Fibroblast of skin of right biceps (primary cell): Measurements from ENCODE around the gene KRT12.
"Not testable (repeated sequence)": the region's sequence is repeated elsewhere in the genome, so short reads cannot be mapped to it uniquely, and the experiment has no call there.

Source experiments
- DNase-seq: peaks from one replicate; pipeline ENCODE4 v3.0.0-alpha.2; 2013

The KRT12 gene

DNA sequence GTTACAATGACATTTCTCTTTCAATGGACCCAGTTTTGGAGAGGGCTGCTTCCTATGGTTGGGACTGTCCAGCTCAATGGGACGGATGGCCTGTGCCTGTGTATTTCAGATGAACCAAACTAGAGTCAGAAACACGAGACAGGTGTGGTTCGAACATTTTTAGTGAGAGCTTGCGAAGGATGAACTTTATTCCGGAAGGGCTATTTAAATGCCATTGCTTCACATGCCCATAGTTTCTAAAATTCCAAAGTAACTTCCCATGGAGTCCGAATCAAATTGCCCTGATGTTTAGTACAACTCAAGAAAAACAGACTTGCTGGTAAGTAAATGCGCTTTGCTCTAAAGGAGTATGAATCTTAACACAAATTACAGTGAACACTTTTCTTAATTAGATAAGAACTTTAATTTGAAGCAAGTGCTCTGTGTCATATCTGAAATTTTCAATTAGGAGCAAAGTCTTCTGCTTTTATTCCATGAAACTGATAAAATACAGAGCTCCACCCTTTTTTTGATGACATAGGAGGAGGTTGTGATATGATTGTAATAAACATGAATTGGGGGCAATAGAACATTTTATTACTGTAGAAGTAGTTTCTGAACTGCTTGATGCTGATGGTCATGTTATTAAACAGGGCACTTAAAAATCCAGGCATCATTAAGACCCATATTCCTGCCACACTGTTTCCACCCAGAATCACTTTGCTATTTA, 16.8 kb upstream of the KRT12 start:
- DNase-seq: no peak

DNA sequence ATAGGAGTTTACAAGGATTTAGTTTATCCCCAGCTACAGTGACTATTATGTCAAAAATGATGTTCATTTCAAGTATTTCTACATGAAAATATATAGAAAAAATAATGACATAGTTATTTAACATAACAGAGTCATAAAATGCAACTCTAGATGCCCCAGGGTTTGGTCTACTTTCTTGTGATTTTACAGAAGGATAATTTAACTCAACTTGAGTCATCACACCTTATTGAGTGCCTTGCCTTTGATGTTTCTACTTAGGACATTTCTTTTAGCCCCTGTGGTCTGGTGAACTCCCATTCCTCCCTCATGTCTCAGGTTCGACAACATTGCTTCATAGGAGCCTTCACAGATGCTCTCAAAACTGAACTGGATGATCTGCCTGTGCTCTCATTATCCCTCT, 16.0 kb upstream of the KRT12 start:
- DNase-seq: no peak

DNA sequence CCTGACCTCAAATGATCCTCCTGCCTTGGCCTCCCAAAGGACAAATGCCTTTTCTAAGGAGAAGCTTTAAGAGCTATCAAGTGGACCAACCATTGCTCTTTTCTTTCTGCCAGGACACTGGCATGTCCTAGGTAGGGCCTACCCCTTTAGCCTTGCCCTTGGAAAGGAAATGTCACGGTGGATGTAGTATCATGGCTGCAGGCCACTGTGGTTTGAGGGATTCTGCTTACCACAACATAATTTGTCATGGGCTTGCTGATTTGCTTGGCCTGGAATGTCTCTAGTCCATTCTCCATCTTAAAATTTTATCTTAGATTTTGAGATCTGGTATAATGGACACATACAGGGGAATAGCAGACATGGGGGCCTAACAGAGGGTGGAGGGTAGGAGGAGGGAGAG, 12.0 kb upstream of the KRT12 start:
- no peak for DNase-seq

DNA sequence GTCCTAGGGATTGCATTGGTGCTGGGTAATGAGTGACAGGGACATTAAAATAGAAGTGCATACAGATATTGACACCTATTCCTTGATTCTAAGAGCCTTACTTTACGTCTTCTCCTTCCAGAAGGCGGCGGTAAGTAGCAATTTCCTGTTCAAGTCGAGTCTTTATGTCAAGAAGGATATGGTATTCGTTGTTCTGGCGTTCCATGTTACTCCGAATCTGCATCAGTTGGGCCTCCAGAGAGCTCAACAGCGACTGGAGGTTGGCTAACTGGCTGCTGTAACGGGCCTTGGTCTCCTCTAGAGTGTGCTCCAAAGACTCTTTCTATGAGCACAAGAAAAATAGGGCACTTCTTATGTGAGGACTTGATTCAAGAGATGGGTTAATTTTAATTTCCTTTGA, 11.0 kb upstream of the KRT12 start:
- DNase-seq: no peak

DNA sequence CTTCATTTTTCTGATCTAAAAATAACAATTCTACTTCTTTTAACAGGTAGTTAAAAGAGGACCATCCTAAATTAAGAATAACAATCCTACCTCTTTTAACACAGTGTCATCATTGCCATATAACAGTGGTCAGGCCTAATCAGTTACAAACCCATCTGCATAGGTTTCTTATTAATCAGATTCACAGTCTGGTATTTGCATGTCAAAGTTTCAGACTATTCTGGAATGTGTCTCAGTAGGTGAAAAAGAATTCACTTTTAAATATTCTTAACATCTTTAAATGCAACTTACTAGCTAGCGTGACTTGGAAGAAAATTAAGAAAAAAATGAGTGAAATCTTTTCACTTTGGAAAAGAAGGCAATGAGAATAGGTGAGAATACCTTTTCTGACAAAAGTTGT, 6.8 kb upstream of the KRT12 start:
- no peak for DNase-seq

DNA sequence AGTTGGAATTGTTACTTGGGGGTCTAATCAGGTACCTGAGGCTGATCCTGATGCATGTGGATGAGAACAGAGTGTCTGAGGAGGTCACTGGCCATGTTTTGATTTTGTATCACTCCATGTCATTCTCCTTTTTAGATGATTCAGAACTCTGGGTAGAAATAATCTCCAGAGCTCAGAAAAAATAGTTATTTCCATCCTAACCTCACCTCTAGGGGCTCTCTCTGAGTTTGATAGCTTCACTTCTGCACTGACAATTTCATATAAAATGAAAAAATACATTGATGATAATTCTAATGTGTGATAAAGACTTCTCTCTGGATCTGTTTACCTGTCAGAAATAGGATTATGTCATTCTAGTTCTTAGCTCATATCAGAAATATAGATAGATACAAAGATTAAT, 6.2 kb upstream of the KRT12 start:
- no peak for DNase-seq

DNA sequence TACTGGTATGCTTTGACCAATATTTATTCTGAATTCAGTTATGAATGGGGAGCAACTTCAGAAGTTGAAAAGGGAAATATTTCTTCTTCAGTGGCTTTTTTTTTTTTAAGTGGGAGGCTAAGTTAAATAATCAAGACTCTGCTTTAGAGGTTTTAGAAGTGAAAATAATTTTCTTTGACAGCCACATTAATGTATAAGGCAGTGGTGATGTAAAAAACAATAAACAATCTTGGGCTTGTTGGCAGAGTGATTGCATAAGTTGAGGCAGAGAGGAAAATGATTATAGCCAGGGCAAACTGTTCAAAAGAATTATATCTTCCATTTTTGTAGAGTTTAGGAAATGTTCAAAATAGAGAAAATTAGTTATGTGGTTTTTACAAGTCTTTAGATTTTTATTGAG, 5.4 kb upstream of the KRT12 start:
- no peak for DNase-seq

DNA sequence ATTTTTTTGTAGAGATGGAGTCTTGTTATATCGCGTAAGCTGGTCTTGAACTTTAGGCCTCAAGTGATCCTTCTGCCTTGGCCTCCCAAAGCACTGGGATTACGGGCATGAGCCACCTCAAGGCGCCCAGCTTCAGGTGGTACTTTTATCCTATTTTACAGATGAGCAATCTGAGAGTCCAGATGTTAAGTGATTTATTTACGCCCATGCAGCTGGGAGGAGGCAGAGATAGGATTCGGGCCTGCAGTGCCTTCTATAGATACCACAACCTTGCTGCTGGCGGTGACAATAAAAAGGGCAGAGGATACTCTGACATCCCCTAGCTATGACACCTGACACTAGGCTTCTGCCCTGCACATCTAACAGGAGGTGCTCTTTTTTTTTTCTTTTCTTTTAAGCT, 4.3 kb upstream of the KRT12 start:
- no peak for DNase-seq

DNA sequence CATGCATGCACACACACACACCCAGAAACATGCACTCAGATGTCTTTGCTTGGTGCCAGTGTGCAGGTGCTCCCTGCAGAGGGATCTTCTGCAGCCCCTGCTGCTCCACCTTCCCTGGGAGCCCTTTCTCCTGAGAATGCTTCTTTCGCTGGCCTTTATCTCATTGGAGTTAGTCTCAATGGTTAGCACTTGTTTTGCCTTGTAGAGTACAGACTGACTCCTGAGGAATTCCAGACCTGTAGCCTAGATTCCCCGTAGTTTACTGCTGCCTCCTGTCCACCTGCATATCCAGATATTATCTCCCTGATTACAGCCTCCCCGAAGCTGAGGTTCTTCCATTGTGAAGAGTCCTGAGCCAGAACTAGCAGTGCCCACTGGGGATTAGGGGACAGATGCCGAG, 3.1 kb upstream of the KRT12 start:
- DNase-seq: no peak

DNA sequence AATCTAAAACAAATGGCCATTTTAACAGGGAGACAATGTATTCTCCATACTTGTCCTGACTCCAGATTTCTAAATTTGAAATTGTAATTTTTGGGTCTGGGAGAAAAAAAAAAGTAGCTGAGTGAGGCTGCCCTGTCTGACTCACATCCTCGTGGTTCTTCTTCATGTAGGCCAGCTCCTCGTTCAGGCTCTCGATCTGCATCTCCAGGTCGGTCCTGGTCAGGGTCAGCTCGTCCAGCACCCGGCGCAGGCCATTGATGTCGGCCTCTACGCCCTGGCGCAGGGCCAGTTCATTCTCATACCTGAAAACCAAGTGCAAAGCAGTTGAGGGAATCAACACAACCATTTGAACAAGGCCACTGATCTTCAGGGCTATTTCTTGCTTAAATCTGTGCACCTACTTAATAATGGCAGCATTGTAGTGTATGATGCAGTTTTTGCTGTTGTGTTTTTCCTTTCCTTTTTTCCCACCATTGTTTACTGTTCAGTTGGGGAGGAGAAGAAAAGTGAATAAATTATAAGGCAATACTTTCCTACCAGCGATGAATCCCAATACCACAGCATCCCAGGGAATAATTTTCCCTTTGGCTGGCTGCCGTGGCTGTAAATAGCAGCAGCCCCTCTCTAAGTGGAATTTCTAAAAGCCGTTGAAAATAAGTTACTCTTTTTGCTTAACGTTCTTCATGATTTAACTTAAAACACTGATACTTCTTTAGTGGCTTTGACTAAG, 2.2 kb downstream of the KRT12 start:
- no peak for DNase-seq

DNA sequence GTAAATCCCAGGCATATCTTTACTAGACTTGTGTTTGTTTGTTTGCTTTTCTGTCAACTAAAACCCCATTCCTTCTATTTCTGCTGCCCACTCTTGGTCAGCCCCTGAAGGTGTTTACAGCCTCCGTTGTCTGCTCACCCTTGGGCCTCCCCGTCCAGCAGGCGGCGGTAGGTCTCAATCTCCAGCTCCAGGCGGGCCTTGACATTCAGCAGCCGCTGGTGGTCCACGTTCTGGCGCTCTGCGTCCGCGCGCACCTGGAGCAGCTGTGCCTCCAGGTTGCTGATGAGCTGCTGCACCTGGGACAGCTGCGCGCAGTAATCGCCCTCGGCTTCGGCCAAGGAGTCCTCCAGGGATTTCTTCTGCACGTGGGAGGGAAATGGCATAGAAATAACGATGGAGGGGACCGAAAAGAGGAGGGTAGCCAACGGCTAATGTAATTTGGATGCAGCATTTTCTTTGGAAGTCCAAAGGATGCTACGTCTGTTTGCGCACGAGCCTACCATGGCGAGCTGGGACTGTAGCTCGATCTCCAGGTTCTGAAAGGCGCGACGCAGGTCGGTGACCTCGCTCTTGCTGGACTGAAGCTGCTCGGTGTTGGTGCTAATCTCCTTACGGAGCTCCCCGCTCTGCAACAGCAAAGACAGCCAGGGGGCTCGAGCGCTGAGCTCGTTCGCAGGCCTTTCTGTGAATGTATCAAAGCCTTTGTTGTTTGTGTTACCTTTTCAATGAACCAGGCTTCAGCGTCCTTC, 3.9 kb downstream of the KRT12 start:
- peak; percentile 21 for DNase-seq

DNA sequence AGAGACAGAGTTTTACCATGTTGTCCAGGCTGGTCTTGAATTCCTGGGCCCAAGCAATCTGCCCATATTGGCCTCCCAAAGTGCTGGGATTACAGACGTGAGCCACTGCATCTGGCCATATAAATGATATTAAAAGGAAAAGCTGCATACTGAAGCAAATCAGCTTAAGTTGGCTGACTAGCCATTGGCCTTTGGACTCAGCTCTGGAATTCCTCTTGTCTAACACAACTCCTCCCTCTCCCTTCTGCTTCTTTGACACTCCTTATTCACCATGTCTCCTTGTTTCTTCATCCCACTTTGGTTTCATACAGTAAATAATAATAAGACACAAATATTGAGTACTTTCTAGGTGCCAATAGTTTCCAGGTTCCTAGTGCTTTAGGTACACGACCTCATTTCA, 7.5 kb downstream of the KRT12 start:
- DNase-seq: no peak

DNA sequence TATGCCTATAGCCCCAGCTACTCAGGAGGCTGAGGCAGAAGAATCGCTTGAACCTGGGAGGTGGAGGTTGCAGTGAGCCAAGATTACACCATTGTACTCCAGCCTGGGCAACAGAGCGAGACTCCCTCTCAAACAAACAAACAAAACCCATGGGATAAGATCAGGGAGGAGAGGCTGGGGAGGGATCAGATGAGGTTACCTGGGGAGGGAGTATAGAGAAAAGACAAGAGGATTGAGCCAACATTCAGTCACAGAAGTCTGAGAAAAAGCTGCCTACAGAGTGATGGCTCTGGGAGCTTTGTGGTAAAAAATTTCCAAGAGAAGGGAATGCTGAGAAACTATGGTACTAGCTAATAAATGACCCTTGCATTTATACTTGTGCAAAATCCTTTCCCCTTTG, 8.4 kb downstream of the KRT12 start:
- not testable (repeated sequence) for DNase-seq

DNA sequence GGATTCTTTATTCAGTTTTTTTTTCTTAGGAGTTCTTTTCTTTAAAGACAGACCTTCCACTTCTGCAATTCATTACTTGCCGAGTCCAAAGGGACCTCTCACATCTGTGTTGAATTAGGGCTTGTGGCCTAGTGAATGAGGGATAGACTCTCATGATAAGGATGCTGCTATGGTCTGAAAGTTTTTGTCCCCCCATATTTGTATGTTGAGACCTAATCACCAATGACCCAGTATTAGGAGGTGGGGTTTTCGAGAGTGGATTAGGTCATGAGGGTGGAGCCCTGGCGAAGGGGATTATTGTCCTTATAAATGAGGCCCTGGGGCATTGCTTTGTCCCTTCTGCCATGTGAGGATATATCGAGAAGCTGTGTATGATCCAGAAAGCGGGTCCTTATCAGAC, 9.5 kb downstream of the KRT12 start:
- DNase-seq: peak; percentile 74

DNA sequence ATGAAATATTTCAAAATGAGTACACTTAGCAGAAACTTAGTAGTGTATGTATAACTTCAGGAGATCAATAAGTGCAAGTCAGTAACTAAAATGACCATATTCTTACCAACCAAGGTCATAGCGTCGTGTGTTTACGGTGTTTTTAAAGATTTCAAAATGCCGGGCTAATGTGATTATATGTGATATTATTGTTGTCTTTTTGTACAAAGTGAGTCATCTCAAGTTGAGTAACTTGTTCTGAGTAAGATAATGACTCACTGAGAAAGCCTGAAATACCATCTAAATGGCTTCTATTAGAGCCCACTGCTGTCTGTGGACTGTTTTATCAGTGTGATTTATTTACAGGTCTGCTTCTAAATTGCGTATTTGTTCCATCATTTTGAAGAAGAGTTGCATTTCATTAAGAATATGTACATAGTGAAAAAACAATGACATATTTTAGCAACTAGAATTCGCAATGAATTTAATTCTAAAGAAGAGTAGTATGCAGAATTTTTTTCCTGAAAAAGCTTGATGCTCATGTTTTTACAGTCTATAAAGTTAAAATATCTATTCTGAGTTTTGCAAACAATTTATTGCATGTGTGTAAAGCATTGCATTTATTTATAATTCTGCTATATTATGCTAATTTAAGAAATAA, 12.7 kb downstream of the KRT12 start:
- peak; percentile 88 for DNase-seq

DNA sequence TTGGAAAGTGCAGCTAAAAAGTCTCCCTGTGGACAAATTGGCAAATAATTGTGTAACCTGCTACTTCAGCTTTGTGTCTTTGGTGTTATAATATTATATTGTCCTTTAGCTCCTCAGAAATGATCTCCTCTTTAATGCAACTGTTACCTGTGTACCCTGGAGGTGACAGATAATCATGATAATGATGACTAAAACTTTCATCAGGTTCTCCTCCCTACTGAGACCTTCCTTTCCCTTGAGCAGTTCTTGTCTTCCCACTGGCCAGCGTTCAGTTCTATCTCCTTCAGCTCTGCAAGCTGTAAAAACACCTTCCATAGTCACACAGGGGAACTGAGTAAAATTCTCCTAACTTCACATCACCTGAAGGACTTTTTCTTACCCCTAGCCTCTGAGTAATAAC, 14.7 kb downstream of the KRT12 start:
- no peak for DNase-seq

DNA sequence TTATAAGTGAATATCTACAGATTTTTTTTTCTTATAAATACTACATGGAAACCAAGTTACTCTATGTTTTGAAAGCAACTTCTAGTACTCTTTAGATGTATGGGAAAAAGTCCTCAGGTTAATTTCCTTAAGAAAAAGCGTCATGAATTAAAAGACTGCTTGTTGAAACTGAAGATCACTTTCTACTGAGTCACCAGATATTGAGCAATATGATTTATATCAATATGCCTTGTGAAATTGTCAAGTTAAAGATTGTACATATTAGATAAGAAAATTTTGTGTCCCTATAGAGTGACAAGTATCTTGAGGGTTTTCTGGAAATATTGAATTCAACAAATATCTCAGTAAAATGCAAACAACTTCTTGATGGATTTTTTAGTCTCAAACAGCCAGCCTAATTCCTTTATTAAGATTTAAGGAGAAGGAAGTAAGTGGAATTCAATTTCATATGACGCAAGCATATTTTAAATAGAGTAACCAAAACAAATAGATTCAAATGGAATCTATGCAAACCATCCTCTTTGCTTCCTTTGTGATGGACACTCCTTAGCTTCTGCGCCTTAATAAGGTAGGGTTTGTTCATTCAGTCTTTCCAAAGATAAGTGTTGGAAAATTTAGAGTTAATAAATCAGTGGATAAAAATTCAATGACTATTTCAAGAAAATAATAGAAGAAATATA, 16.6 kb downstream of the KRT12 start:
- DNase-seq: no peak

DNA sequence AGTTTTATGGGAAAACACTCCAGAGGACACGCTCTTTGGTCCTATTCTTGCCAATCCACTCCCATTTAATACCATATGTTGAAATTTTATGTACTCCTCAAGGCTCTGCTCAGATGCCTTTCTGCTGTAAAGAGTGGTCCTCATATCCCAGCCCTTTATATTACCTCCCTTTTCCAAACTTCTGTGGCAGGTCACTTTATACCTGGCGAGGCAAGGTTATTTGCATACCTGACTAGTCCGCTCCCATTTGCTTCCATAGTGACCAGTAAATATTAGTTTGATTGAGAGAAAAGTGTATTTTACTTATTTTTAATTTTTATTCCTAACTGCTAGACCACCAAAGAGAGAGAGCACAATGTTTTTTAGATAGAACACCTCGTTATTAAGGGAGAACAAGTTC, 17.3 kb downstream of the KRT12 start:
- DNase-seq: no peak

DNA sequence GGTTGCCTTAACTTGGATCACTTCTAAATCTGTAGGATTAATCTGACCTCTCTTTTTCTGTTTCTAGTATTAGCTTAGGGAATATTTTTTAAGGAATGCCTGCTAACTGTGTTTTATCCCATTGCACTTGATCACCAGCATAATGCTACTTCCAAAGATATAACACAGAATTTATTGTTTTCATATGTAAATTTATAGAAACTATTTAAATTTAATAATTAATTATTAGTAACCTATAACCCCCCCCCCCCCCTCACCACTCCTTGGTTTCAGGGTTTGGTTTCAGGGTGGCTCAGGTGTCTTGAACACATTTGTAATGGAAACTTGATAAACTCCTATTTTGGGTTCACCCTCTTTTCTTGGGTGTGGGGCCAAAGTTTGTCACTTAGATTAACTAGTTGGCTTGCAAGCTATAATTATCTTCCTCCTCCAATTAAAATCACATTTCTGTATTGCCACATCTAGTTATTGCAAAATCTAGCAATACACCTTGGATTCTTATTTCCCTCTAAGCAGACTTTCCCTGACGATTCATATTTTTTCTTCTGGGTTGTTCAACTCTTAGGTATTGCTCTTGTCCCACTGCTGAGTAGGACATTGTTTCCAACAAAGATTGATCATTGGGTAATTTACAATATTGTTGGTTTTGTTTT, 18.3 kb downstream of the KRT12 start:
- DNase-seq: no peak

DNA sequence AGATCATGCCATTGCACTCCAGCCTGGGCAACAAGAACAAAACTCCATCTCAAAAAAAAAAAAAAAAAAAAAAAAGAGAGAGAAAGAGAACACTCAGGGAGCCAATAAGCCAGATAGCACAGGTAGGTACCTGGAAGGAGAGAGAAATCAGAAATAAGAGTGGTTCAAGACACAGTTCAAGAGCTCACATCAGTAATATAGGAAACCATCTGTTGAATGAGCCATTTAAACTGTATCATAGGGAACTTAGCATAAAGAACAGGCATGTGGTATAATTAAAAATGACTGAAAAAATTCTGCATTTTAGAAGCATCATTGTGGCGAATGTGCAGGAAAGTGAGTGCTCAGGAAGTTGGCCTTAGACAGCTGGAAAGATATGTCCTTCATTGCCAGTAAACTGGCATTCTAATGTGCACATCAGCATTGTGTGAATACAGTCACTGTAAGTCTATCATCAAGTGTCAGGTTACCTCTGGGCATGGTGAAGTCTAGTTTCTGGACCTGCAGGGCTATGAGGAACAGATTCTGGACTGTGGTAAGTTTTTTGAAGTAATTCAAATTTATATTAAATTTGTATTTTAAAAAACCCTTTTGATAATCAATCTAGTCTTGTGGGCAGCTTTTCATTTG, 20.4 kb downstream of the KRT12 start:
- DNase-seq: no peak

DNA sequence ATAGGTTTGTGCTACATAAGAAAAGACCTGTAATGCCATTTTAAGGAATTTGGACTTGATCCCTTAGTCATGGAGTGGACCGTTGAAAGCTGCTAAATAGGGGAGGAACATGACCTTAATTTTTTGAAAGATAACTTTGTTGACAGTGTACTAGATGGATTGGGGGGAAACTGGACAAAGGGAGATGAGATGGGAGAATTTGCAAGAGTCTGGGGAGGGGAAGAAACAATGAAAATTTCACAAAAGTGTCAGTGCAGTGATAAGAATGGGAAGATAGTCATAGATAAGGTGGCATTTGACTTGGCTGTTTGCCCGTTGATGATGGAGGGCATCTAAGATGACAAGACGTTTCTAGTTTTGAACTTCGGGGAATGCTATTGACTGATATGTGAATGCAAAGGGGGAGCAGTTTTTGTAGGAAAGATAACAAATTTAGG, 22.3 kb downstream of the KRT12 start:
- no peak for DNase-seq

DNA sequence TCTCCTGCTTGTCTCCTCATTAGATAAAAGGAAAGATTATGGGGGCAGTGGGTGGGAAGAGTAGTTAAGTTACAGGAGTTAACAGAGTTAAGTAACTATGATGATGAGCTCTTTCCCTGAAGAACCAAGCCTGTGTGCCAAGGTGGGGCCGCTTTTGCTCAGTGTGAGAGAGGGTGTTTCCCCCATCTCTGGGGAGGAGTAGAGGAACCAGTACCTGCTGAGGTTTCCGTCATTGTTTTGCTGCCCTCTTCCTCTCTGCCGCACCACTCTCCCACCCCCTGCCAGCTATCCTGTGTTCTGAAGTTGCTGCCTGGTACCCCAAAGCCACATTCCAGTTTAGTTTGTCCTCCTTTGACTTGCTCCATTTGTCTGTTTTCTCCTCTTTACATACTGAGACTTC, 23.8 kb downstream of the KRT12 start:
- DNase-seq: no peak
